HEK293 (cell line): ENCODE data around the gene ANO9.

Experiments
- CTCF ChIP-seq: fragments of 450-650 bp; formaldehyde crosslinking; IDR thresholded peaks from 2 replicates; pipeline ENCODE4 v1.5.1; 2016; ENCODE audit warnings: missing biosample characterization, missing genetic modification characterization
- GLIS1 ChIP-seq: fragments of 450-650 bp; formaldehyde crosslinking; IDR thresholded peaks from 2 replicates; pipeline ENCODE4 v1.5.1; 2016; ENCODE audit warnings: missing biosample characterization, missing genetic modification characterization
- KLF10 ChIP-seq: fragments of 450-650 bp; IDR thresholded peaks from 2 replicates; pipeline ENCODE4 v1.5.1; 2018; ENCODE audit warnings: missing biosample characterization, mild to moderate bottlenecking, missing genetic modification characterization
- ZBTB20 ChIP-seq: fragments of 450-650 bp; formaldehyde crosslinking; IDR thresholded peaks from 2 replicates; pipeline ENCODE4 v1.5.1; 2016; ENCODE audit warnings: missing biosample characterization, missing genetic modification characterization
- ZBTB8A ChIP-seq: fragments of 450-650 bp; formaldehyde crosslinking; IDR thresholded peaks from 2 replicates; pipeline ENCODE4 v1.5.1; 2016; ENCODE audit warnings: missing biosample characterization, missing genetic modification characterization
- ZFP41 ChIP-seq: fragments of 450-650 bp; formaldehyde crosslinking; IDR thresholded peaks from 2 replicates; pipeline ENCODE4 v1.5.1; 2016; ENCODE audit warnings: missing biosample characterization, missing genetic modification characterization, borderline replicate concordance
- ZNF121 ChIP-seq: fragments of 450-650 bp; formaldehyde crosslinking; IDR thresholded peaks from 2 replicates; pipeline ENCODE4 v1.5.1; 2016; ENCODE audit warnings: missing biosample characterization, missing genetic modification characterization
- ZXDB ChIP-seq: fragments of 450-650 bp; formaldehyde crosslinking; IDR thresholded peaks from 2 replicates; pipeline ENCODE4 v1.5.1; 2016; ENCODE audit warnings: missing biosample characterization, missing genetic modification characterization

DNA sequence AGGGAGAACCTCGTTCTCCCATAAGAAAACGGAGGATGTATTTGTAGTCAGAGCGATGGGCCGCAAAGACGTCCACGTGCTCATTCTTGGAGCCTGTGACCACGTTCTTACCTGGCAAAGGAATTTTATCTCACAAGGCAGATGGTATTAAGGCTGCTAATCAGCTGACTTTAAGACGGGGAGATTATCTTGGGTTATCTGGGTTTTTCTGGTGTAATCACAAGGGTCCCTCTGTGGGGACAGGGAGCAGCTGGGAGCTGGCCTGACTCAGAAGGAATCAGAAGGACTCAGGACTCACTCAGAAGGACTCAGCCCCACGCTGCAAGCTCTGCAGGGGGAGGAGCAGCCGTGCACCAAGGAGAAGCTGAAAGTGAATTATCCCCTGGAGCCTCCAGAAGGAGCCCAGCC is 19.6 kb downstream of the ANO9 start:
- TF ChIP-seq ZFP41, result no peak
- TF ChIP-seq CTCF (tag by site-specific recombination), result no peak
- TF ChIP-seq ZNF121 (tag by site-specific recombination), result no peak
- no peak for TF ChIP-seq ZBTB20 (tag by site-specific recombination)
- TF ChIP-seq ZXDB (tag by site-specific recombination), result no peak
- no peak for TF ChIP-seq GLIS1 (tag by site-specific recombination)
- TF ChIP-seq KLF10 (tag by site-specific recombination), result no peak
- TF ChIP-seq ZBTB8A (tag by site-specific recombination), result no peak
